NCI-H526 treated with DMSO at 0.1 percent for 48 hours (cell line): ENCODE results near the gene EREG.

Source experiments
- DNase-seq: peaks from one replicate; lab custom pipeline; 2025; lab: John Stamatoyannopoulos, UW

The EREG gene

GRCh38 chr4:74428276-74428675 is 63.3 kb downstream of the EREG start:
- no peak for DNase-seq

- DNase-seq, result no peak
Measured at GRCh38 chr4:74431113-74431826, 66.3 kb downstream of the EREG start.

DNA sequence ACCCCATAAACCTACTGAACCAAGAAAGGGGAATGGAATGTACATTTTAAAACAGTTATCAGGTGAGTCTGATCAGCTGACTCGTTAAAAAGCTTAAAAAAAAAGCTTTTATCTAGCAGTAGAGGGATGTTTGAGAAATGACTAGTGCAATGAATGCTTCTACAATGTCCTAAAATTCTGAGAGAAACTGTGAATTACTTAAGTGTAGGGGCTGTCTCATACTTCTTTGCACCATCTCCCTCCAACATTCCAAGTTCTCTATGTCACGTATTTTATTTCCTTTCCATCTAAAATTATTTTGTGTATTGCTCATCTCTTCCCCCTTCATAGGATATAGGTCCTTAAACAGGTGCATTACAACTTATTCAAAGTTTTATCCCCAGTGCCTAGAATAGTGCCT is 68.1 kb downstream of the EREG start:
- no peak for DNase-seq

DNA sequence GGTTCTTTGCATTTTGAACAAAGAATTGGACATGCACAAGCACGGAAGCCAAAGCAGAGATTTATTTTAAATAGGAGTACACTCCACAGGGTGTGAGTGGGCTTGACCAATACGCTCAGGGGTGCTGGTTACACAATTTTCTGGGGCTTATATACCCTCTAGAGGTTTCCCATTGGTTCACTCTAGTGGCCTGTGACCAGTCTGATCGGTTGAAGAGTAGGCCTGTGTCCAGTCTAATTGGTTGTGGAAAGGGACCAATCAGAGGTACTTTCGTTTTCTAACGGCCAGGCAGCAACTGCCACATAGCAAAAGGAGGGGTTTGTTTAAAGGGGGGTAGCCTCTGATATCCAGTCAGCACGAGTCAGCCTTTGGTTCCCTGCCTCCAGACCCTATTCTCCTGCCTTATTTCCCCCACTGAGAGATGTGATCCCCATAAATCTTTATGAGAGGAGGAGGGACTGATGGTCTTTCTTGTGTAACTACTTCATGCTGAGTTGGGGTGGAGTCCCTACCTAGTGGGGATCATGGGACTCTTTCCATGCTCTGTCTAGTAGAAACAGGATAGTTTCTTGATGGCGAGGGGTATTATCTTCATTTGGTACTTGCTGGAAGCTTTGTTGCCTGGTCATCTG is 68.7 kb downstream of the EREG start:
- no peak for DNase-seq

- DNase-seq, result no peak
Measured at GRCh38 chr4:74435296-74435695, 70.4 kb downstream of the EREG start.

DNA sequence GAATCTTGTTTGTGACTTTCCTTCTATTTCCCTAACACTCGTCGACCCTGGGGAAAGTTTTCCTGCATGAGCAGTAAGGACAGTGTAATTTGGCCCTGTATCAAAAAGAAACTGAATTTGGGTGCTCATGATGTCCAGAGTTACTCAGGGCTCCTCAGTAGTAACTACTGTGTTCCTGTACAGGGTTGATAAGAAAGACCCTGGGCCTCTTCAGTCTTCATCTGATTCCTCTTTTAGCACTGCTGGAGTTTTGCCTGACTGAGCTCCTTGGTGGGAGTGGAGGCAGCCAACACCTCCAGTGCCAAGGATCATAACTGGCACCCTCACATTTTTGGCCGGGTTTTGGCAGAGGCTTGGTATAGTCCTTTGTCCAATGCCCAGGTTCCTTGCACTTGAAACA is 72.9 kb downstream of the EREG start:
- DNase-seq, result no peak
